ENCODE results near the gene KLK5.
"Not testable (repeated sequence)": the region's sequence is repeated elsewhere in the genome, so short reads cannot be mapped to it uniquely, and the experiment has no call there.

KLK5 gene

DNA sequence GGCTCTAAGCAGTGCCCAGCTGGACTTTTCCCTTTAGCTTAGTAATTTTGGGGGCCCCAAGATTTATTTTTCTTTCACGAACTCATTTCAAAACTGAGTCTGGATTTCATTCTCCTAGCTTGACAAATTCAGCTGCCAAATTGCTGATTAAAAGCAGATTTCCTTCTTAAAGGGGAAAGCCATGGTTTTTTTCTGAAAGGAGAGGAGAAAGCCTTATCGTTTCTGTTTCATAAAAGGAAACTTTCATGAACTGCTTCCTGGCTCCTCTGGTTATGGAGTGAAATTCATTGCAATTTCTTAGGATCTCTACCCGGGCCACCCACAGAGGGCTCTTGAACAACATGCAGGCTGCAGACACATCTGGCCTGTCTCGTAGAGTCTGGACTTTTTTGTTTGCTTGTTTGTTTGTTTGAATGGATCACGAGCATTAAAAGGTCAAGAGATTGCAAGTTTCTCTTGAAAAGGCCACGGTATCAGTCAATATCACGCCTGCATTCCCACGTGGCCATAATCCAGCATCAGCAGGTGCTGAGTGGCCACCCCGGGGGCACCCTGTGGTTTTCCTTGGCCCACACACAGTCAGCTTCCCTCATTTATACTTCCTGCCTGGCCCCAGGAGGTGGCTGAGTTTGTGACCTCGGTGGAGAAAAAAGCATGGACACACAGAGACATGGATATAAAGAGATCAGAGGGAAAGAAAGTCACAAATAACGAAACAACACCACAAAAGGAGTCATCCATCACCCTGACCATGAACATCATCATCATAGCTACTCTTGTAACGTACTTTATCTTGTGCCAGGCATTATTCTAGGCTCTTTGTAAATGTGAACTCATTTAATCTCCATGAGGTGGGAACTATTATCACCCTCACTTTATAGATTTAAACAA, 31.2 kb downstream of the KLK5 start:
- no peak for DNase-seq

DNA sequence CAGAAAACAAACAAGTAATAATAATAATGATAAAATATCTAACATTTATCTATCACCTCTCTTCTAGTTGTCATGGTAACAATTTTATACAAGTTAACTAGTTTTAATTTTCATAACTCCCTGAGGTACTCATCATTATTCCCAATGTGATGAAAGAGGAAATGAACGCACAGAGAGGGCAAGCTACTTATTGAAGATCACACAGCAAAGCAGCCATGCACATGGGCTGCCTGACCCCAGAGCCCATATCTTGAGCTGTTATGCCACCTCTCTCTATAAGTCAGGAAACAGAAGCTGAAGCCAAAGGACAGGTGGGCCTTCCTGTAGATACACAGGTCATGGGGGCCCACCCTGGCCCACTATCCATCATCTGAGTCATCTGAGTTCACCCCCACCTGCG, 36.8 kb downstream of the KLK5 start:
- DNase-seq: no peak

DNA sequence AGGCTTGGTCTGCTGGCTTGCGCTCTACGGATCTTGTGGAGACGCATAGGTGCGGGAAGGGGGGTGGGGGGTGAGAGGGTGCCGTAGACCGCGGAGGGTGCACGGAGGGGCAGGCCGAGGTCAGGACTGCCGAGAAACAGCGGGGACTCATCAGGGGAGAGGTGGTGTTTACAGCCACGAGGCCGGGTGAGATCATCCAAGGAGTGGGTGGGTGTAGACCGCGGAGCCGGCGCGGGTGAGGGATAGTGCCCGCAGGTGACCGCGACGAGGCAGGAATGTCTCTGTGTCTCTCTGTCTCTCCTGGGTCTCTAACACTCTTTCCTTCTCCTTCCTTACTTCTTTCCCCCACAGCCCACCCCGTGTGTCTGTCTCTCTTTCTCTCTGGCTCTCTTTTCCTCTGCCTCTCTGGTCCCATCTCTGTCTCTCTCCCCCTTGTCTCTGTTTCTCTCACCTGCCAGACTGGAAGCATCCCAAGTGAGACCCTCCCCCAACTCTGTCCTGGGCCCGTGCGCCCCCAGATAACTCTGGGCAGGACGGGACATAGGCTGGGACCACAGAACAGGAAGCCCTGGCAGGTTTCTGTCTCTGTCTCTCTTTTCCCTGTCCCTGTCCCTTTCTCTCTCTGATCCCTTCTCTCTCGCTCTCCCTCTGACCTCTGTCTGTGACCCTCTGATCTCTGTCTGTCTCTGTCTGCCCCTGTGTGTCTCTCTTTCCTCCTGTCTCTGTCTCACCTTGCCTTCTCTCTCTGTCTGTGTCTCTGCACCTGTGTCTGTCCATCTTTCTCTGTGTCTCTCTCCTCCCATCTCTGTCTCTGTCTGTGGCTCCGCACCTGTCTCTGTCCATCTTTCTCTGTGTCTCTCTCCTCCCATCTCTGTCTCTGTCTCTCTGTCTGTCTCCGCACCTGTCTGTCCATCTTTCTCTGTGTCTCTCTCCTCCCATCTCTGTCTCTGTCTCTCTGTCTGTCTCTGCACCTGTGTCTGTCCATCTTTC, 39.8 kb downstream of the KLK5 start:
- no peak for DNase-seq

GRCh38 chr19:50912102-50912599, 40.7 kb downstream of the KLK5 start:
- no peak for DNase-seq

DNA sequence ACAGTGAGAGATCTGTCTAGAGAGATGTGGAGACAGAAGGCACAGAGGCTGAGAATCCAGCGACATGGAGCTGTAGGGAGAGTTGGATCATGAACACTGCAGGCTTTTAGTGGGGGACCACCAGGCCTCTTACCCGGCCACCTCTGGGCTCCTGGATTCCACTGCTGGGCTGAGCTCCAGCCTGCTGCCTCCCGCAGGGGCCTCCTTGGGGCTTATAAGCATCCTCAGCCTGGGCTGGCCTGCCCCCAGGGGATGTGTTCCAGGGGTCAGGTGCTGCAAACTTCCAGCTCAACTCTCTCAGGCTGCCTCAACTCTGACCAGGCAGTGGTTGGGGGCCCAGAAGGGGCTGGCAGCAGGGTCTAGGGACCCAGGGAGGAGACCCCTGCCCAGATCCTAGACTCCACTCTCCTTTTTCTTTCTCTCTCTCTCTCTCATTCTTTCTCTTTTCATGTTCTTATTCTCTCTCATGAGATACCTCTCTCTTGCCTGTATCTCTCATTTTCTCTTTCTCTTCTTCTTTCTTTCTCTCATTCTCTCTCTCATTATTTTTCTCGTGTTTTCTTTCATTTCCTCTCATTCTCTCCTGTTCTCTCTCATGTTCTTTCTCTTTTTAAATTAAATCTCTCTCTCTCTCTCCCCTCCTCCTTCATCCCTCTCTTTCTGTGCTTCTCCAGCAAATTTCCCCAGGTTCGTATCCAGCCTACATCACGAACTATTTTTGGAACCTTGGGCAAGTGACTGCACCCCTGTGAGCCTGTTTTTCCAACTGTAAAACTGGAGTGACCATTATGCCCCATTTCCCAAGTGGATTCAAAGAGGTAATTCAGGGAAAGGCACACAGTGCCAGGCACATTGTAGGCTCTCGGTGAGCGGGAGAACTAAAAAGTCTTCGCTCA, 41.4 kb downstream of the KLK5 start, which contains the start of gene KLK4:
KLK4 (minus strand) TSS at position 190 of the 896 bp plus-strand sequence. CDS start 657 bp downstream, outside the sequence.
- DNase-seq: no peak

GRCh38 chr19:50910722-50911121, 42.1 kb downstream of the KLK5 start:
- DNase-seq: no peak

GRCh38 chr19:50909240-50910070, 43.4 kb downstream of the KLK5 start:
- no peak for DNase-seq

- DNase-seq: no peak
Measured at GRCh38 chr19:50908336-50908735, 44.5 kb downstream of the KLK5 start.

- DNase-seq: peak in 1 of 6 experiments; percentile 12
Measured at GRCh38 chr19:50906217-50906616, 46.6 kb downstream of the KLK5 start.

- no peak for DNase-seq
Measured at GRCh38 chr19:50902640-50903039, 50.2 kb downstream of the KLK5 start.

DNA sequence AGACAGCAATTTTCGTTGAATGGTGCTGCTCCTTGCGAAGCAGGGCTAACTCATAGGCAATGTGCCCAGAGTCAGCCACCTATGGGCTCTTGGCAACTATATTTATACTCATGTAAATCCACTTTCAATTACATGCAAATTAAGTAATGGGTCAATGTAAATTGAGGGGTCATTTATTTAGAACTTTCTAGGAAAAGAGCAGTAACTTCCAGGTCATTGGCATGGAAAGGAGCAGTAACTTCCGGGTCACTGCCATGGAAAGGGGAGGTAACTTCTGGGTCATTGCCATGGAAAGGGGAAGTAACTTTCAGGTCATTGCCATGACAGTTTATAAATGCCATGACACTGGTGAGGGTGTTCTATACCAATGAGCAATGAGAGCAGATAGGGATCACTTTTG, 53.3 kb downstream of the KLK5 start:
- no peak for DNase-seq

GRCh38 chr19:50898018-50898417, 54.8 kb downstream of the KLK5 start:
- no peak for DNase-seq

DNA sequence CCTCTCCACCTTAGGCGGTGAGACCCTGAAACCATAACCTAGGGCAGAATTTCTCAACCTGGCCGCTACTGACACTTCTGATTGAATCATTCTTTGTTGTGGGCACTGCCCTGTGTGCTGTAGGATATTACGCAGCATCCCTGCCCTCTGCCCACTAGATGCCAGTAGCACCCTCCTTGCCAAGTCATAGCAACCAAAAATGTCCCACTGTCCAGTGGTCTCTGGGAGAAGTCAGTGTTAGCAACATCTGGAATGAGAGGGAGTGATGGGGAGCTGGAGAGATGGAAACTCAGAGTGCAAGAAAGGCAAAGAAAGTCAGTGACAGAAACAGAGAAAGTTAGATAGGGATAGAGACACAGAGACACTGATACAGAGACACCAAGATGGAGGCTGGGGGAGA, 55.2 kb downstream of the KLK5 start:
- DNase-seq: no peak

- DNase-seq: no peak
Measured at GRCh38 chr19:50897191-50897607, 55.6 kb downstream of the KLK5 start.

DNA sequence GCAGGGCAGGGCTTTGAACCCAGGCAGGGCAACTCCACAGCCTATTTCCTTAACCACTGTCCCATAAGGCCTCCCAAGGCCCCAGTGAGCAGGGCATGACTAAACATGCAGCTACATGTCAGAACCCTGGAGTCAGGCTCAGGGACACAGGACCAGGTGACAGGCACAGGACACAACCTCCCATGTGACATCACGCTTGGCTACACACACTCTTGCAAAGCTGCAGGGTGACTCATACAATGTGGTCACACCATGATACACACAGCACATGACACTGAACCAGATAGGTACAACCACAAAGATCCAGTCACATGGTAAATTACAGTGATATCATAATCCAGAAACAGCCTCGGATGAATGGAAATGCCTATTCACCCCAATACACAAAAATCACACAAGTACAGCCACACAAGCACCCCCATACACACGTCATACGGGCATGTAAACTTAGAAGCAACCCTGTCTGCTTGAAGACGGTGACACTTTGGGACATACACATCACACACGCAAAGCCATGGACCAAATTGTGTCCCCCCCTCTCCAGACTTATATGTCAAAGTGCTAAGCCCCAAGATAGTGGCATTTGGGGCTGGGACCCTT, 56.1 kb downstream of the KLK5 start:
- DNase-seq: no peak

- DNase-seq: not testable (repeated sequence)
Measured at GRCh38 chr19:50896089-50896590, 56.7 kb downstream of the KLK5 start.

GRCh38 chr19:50894478-50895356, 58.1 kb downstream of the KLK5 start:
- DNase-seq: no peak

Measured in stimulated activated naive CD4-positive, alpha-beta T cell (primary cell).